Memory B cell (primary cell): ENCODE data around the gene GRM1.

Experiments used
- ATAC-seq: fragments of 150-1000 bp; cut with Tn5 transposase; 2 replicates; pipeline ENCODE4 v1.10.0; 2021; ENCODE audit warnings: low read depth, mild to moderate bottlenecking, moderate library complexity
- DNase-seq, 2 donors: peaks; one replicate each; pipeline ENCODE4 v3.0.0; 2022; ENCODE audit warnings: low spot score in 2 of 2
- H3K27ac Mint-ChIP-seq: one replicate; pipeline ENCODE4 v1.8.0; 2022; ENCODE audit warnings: mild to moderate bottlenecking, moderate library complexity, mixed read lengths
- H3K27me3 Mint-ChIP-seq: one replicate; pipeline ENCODE4 v1.8.0; 2022; ENCODE audit warnings: mixed read lengths
- H3K36me3 Mint-ChIP-seq: one replicate; pipeline ENCODE4 v1.8.0; 2022; ENCODE audit warnings: mild to moderate bottlenecking, mixed read lengths
- H3K4me1 Mint-ChIP-seq: one replicate; pipeline ENCODE4 v1.8.0; 2022; ENCODE audit warnings: mixed read lengths
- H3K4me3 Mint-ChIP-seq: one replicate; pipeline ENCODE4 v1.8.0; 2022; ENCODE audit warnings: mild to moderate bottlenecking, moderate library complexity, mixed read lengths
- H3K9me3 Mint-ChIP-seq: one replicate; pipeline ENCODE4 v1.8.0; 2022; ENCODE audit warnings: mixed read lengths

The GRM1 gene

DNA sequence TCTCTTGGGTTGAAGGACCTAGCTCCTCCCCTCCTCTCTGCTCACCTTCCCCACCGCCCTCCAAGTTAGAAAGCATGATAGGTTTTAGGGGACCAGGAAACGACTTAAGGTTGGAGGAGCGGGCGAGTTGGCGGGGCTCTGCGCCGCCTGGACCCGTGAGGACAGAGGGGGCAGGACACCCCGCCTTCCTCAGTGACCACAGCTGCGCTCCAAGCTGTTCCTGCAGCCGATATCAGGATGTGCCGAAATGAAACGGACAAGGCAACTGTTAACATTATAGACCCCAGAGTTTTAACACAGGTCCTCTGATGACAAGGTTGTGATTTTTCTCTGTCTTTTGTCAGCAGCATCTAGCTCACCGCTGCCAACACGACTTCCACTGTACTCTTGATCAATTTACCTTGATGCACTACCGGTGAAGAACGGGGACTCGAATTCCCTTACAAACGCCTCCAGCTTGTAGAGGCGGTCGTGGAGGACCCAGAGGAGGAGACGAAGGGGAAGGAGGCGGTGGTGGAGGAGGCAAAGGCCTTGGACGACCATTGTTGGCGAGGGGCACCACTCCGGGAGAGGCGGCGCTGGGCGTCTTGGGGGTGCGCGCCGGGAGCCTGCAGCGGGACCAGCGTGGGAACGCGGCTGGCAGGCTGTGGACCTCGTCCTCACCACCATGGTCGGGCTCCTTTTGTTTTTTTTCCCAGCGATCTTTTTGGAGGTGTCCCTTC, at the start of gene GRM1:
GRM1 (plus strand) TSS at position 212 of the 722 bp plus-strand sequence; CDS start at position 668, 456 bp downstream.
- no peak within 1 kb of the TSS for H3K4me3 Mint-ChIP-seq
- ATAC-seq: no peak
- H3K36me3 Mint-ChIP-seq: no peaks in the 10 kb centered on the region
- no peaks in the 10 kb centered on the region for H3K4me1 Mint-ChIP-seq
- peaks cover 25% of the 10 kb centered on the region for H3K27me3 Mint-ChIP-seq
- no peak within 1 kb of the TSS for H3K27ac Mint-ChIP-seq
- no peak for DNase-seq
- peaks cover 1% of the 10 kb centered on the region for H3K9me3 Mint-ChIP-seq

DNA sequence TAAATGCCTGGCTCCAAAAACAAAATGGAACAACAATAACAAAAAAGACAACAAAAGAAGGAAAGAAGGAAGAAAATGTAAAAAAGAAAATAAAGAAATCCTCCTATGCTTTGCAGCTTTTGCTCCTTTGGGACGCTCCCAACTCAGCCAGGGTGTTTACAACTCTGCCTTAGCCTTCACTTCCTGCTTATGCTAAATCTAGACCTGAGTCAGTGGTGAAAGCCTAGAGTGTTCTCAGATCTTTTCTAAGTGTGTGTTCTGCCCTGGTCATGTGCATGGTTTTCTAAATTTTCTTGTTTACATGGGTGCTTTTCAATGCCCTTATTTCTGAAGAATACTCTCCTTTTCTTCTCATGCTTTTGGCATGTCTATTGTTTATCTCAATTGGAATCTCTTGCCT, 19.5 kb upstream of the GRM1 start:
- H3K4me3 Mint-ChIP-seq: no peak overlapping the region
- H3K4me1 Mint-ChIP-seq: no peaks in the 10 kb centered on the region
- no peak overlapping the region for H3K27ac Mint-ChIP-seq
- H3K36me3 Mint-ChIP-seq: no peaks in the 10 kb centered on the region
- DNase-seq (no peak), ATAC-seq (no peak)
- no peaks in the 10 kb centered on the region for H3K27me3 Mint-ChIP-seq
- H3K9me3 Mint-ChIP-seq: peaks cover 10% of the 10 kb centered on the region

DNA sequence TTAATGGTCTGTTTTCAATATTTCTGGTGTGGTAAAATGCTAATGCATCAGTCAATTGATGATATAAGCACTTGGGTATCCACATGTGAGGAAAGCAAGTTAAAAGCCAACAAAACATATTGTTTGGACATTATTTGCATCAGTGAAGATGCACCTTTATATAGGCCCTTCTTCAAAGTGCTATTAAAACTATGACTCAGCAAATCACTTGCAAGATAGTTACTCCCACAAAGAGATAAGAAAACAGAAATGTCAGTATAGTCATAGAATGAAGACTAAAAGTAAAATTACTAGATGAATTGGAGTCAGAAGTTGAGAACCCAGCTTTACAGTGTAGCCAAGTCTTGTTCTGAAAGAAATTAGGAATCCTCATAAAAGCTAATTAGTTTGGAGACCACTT, 14.6 kb upstream of the GRM1 start:
- no peaks in the 10 kb centered on the region for H3K27me3 Mint-ChIP-seq
- DNase-seq (no peak), ATAC-seq (no peak)
- no peaks in the 10 kb centered on the region for H3K4me1 Mint-ChIP-seq
- H3K27ac Mint-ChIP-seq: no peak overlapping the region
- peaks cover 4% of the 10 kb centered on the region for H3K9me3 Mint-ChIP-seq
- no peak overlapping the region for H3K4me3 Mint-ChIP-seq
- no peaks in the 10 kb centered on the region for H3K36me3 Mint-ChIP-seq

DNA sequence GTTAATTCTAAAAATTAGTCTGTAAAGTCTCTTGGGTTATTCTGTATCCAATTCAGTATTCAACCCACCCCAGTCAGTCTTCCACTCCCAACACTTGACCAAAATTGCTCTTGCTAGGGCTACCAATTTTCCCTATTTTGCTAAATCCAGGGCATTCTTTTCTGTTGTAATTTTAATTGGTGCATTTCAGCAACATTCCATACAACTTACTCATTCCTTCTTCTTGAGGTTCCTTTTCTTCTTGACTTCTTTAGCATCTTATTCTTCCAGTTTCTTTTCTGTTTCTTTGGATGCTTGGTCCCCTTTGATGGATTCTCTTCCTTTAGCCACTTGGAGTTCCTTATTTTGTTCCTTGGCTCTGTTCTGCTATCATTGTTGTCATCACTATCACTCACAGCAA, 11.2 kb upstream of the GRM1 start:
- Mint-ChIP-seq H3K4me1 (no peaks in the 10 kb centered on the region), H3K9me3 (no peaks in the 10 kb centered on the region), H3K4me3 (no peak overlapping the region), H3K36me3 (no peaks in the 10 kb centered on the region), H3K27ac (no peak overlapping the region), H3K27me3 (no peaks in the 10 kb centered on the region)
- DNase-seq (no peak), ATAC-seq (no peak)

DNA sequence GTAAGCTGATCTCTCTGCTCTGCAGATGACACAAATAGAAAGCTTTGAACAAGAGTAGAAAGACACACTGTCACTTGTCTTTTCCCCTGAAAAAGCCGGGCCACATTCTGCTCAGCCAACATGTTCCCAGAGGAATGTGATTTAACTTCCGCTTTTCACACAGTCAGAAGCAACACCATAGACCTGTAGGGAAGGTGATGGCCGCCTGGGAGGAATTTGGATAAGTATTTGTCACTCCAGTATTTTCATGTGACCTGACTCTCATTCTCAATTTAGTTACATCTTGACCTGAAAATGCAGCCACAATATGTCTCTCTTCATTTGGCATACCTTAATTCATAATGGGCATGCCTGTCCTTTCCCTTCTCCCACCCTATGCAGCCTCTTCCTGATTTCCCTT, 2.0 kb upstream of the GRM1 start:
- DNase-seq (no peak), ATAC-seq (no peak)
- Mint-ChIP-seq H3K27ac (no peak overlapping the region), H3K27me3 (peaks cover 26% of the 10 kb centered on the region), H3K9me3 (peaks cover 1% of the 10 kb centered on the region), H3K4me1 (no peaks in the 10 kb centered on the region), H3K36me3 (no peaks in the 10 kb centered on the region), H3K4me3 (no peak overlapping the region)

DNA sequence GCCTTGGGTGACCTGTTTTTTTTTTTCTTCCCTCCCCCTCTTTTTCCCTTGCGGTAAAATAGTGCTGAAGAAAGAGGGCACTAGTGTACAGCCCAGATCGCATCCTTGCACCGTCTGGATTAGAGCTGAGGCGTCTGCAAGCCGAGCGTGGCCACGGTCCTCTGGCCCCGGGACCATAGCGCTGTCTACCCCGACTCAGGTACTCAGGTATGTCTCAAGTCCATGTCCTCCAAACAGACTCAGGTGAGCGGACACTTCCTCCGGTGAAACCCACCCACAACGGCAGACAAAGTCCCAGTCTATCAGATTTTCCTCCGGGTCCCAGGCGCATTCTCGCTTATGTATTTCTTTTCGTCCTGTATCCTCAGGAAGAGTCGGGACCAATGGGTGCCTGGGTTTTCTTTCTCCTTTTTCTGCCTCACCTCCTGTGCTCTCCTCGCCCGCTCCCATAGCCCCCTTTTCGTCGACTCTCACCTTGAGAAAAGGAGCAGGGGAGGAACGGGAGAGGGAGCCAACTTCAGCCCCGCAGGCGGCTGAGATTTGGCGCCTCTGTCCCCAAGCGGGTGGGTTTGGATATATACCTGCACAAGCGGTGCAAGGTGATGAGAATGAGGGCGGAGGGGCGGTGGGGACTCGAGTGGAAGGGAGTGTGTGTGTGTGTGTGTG, 1.1 kb upstream of the GRM1 start:
- Mint-ChIP-seq H3K4me3 (no peak overlapping the region), H3K27ac (no peak overlapping the region), H3K36me3 (no peaks in the 10 kb centered on the region), H3K9me3 (peaks cover 1% of the 10 kb centered on the region), H3K4me1 (no peaks in the 10 kb centered on the region), H3K27me3 (peaks cover 26% of the 10 kb centered on the region)
- ATAC-seq (no peak), DNase-seq (no peak)

DNA sequence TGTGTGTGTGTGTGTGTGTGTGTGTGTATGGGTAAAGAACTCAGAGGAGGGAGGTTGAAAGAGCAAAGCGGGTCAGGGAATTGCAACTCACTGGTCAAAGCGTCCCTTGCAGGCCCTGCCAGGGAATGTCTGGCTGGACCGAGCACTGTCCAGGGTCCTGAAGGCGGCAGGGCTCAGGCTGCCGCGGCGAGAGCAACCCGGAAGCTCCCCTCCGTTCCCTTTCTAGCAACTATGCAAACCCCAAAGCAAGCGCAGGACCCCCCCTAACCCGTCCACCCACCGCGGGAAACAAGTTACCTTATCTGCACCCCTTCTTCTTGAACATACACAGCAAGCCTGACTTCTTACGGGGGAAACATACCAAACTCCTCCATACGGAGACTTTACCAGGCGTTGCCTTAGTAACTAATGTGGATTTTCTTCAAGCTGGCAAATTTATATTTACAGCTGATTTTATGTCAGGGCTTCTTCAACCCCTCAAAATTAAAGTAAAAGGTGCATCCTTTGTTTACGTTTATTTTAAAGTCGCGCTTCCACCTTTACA, 538 bp upstream of the GRM1 start:
- Mint-ChIP-seq H3K9me3 (peaks cover 1% of the 10 kb centered on the region), H3K27ac (no peak overlapping the region), H3K4me1 (no peaks in the 10 kb centered on the region), H3K36me3 (no peaks in the 10 kb centered on the region), H3K27me3 (peaks cover 23% of the 10 kb centered on the region), H3K4me3 (no peak overlapping the region)
- peak in 1 of 2 donors; percentile 5 for DNase-seq
- no peak for ATAC-seq

DNA sequence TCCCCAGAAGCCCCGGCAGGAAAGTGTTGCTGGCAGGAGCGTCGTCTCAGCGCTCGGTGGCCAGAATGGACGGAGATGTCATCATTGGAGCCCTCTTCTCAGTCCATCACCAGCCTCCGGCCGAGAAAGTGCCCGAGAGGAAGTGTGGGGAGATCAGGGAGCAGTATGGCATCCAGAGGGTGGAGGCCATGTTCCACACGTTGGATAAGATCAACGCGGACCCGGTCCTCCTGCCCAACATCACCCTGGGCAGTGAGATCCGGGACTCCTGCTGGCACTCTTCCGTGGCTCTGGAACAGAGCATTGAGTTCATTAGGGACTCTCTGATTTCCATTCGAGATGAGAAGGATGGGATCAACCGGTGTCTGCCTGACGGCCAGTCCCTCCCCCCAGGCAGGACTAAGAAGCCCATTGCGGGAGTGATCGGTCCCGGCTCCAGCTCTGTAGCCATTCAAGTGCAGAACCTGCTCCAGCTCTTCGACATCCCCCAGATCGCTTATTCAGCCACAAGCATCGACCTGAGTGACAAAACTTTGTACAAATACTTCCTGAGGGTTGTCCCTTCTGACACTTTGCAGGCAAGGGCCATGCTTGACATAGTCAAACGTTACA, 817 bp downstream of the GRM1 start:
- peaks cover 1% of the 10 kb centered on the region for H3K9me3 Mint-ChIP-seq
- peaks cover 24% of the 10 kb centered on the region for H3K27me3 Mint-ChIP-seq
- no peaks in the 10 kb centered on the region for H3K4me1 Mint-ChIP-seq
- no peak overlapping the region for H3K4me3 Mint-ChIP-seq
- H3K27ac Mint-ChIP-seq: no peak overlapping the region
- ATAC-seq: no peak
- no peak for DNase-seq
- H3K36me3 Mint-ChIP-seq: no peaks in the 10 kb centered on the region

DNA sequence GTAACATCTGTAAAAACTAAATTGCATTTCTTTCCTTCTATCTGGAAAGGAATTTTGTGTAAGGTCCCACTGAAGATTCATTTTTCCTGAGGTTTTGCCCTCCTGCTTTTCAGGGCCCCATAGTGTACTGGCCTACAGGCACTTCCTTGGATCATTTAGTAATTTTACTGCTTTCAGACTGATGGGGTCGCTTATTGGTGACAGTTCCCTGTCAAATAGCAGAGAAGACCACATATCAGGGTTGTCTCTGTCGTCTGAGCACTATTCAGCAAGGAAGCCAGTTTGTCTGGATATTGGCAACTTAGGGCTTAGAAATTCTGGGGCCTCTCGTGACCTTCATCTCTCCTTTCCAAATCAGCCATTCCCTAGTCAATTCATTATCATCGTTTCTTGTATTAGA, 3.5 kb downstream of the GRM1 start:
- Mint-ChIP-seq H3K27me3 (peaks cover 20% of the 10 kb centered on the region), H3K36me3 (no peaks in the 10 kb centered on the region), H3K27ac (no peak overlapping the region), H3K4me3 (no peak overlapping the region), H3K9me3 (no peaks in the 10 kb centered on the region), H3K4me1 (no peaks in the 10 kb centered on the region)
- no peak for ATAC-seq
- DNase-seq: no peak

DNA sequence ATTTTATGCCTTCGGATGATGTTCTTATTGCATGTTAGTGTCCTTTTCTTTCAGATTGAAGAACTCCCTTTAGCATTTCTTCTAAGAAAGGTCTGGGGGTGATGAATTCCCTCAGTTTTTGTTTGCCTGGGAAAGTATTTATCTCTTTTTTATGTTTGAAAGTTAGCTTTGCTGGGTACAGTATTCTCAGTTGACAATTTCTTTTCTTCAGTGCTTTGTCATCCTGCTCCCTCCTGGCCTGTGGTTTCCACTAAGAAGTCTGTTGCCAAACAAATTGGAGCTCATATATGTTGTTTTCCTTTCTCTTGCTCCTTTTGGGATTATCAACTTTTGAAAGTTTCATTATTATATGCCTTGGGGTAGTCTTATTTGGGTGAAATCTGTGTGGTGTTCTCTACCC, 11.5 kb downstream of the GRM1 start:
- peaks cover 5% of the 10 kb centered on the region for H3K27me3 Mint-ChIP-seq
- peaks cover 15% of the 10 kb centered on the region for H3K9me3 Mint-ChIP-seq
- DNase-seq (no peak), ATAC-seq (no peak)
- H3K4me3 Mint-ChIP-seq: no peak overlapping the region
- H3K36me3 Mint-ChIP-seq: peaks cover 2% of the 10 kb centered on the region
- no peaks in the 10 kb centered on the region for H3K4me1 Mint-ChIP-seq
- H3K27ac Mint-ChIP-seq: no peak overlapping the region

DNA sequence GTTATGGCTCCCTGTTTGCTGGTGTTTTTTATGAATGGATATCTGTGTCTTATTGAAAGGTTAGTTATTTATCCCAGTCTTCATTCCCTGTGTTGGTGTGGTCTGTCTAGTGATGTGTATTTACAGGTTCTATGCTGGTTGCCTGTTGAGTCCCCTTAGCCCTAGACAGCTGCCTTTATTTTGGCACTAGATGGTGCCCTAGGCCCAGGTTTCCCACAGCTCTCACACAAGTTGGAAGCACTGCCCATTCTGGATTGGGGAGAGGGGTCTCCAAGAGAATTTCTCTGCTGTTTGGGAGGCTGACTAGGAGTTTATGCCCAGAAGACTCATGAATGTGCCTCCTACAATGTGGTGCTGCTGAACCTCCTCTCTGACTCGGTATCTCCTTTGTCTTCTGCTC, 12.4 kb downstream of the GRM1 start:
- peaks cover 5% of the 10 kb centered on the region for H3K27me3 Mint-ChIP-seq
- no peaks in the 10 kb centered on the region for H3K4me1 Mint-ChIP-seq
- ATAC-seq: no peak
- peaks cover 15% of the 10 kb centered on the region for H3K9me3 Mint-ChIP-seq
- H3K4me3 Mint-ChIP-seq: no peak overlapping the region
- DNase-seq: no peak
- peaks cover 2% of the 10 kb centered on the region for H3K36me3 Mint-ChIP-seq
- no peak overlapping the region for H3K27ac Mint-ChIP-seq

DNA sequence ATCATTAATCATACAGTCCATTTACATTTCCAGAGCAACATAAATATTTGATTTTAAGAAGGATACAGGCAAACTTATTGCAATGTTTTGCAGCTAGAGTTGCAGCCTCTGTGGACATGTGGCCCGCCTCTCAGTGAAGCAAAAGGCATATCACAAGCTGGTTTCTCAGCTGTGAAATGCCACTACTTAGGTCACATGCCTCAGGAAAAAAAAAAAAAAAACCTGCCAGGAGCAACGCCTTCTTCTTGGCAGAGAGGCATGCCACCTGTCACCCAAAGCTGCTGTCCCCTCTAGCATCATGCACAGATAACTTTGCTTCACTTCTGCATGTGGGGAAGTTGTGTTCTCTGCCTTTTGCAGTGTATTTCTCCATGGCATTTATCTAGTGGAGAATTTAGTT, 18.5 kb downstream of the GRM1 start:
- Mint-ChIP-seq H3K4me1 (no peaks in the 10 kb centered on the region), H3K4me3 (no peak overlapping the region), H3K27ac (no peak overlapping the region), H3K36me3 (no peaks in the 10 kb centered on the region), H3K9me3 (peaks cover 3% of the 10 kb centered on the region), H3K27me3 (peaks cover 4% of the 10 kb centered on the region)
- ATAC-seq: no peak
- no peak for DNase-seq

DNA sequence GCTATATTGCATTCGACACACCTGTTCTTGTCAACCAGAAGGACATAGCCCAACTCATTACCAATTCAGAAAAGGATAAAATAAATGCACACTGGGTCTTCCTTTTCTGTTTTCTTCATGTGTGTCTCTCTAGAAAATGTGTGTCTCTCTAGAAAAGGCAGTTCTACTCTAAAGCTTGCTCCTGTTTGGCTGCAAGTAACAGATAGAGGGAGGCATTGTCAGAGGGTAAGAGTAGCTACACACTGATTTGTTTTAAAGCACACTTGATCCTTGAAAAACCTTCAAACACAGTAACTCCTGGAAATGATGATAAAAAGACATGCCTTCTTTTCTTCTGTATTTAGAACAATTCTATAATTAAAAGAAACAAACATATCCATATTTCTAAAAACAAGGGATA, 21.3 kb downstream of the GRM1 start:
- H3K4me1 Mint-ChIP-seq: no peaks in the 10 kb centered on the region
- peaks cover 3% of the 10 kb centered on the region for H3K9me3 Mint-ChIP-seq
- ATAC-seq (no peak), DNase-seq (no peak)
- H3K36me3 Mint-ChIP-seq: no peaks in the 10 kb centered on the region
- H3K27ac Mint-ChIP-seq: no peak overlapping the region
- H3K27me3 Mint-ChIP-seq: peaks cover 1% of the 10 kb centered on the region
- no peak overlapping the region for H3K4me3 Mint-ChIP-seq

DNA sequence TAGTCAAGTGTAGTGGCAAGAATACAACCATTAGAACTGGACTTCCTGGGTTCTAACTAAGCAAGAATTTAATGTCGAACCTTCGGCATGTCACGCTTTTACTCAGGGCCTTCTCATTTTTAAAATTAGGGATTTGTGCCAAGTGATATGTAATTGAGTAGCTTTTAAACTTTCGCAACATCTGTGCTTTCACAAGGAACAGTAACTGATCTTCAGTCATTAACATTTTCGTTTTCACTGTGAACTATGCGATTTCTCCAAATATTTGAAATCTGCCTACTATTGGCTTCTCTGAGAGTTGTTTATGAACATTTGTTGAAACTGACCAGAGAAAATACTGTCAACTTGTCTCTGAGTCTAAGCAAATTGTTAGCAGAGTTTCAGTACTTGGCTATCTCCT, 27.6 kb downstream of the GRM1 start:
- DNase-seq: no peak
- Mint-ChIP-seq H3K4me3 (no peak overlapping the region), H3K27me3 (no peaks in the 10 kb centered on the region), H3K9me3 (no peaks in the 10 kb centered on the region), H3K36me3 (no peaks in the 10 kb centered on the region), H3K4me1 (no peaks in the 10 kb centered on the region), H3K27ac (no peak overlapping the region)
- no peak for ATAC-seq
